GM12872 (cell line): ENCODE data around the gene DMKN.

ENCODE experiments used
- TF ChIP-seq, protein P1 (sequence below): IDR thresholded peaks from 3 replicates; pipeline ENCODE4 v1.5.1; 2011; ENCODE audit warnings: low read depth, mild to moderate bottlenecking, low read length, moderate library complexity; ENCODE audit not compliant: insufficient read depth

DMKN gene

DNA sequence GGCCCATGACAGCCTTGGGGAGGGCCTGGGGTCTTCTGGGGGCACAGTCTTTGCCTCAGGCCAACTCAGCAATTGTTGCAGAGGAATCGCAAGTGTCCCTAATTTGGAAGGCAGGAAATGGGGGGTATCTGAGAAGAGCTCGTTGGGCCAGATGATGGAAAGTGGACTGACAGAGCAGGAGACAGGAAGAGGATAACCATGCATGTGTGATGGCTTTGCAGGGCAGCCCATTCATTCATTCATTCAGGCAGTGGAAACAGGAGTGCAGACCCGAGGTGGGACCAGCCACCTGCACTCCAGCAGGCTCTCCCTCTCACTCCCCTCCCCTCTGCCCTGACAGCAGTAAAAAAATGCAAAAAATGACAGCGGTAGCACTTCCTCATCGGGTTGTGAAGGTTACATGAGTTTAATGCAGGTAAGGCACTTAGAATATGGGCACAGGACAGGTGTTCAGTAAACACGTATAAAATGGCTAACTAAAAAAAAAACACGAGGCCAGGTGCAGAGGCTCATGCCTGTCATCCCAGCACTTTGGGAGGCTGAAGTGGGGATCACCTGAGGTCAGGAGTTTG lies 27.0 kb upstream of the DMKN start:
- TF ChIP-seq, protein P1, sequence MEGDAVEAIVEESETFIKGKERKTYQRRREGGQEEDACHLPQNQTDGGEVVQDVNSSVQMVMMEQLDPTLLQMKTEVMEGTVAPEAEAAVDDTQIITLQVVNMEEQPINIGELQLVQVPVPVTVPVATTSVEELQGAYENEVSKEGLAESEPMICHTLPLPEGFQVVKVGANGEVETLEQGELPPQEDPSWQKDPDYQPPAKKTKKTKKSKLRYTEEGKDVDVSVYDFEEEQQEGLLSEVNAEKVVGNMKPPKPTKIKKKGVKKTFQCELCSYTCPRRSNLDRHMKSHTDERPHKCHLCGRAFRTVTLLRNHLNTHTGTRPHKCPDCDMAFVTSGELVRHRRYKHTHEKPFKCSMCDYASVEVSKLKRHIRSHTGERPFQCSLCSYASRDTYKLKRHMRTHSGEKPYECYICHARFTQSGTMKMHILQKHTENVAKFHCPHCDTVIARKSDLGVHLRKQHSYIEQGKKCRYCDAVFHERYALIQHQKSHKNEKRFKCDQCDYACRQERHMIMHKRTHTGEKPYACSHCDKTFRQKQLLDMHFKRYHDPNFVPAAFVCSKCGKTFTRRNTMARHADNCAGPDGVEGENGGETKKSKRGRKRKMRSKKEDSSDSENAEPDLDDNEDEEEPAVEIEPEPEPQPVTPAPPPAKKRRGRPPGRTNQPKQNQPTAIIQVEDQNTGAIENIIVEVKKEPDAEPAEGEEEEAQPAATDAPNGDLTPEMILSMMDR, result no peak

DNA sequence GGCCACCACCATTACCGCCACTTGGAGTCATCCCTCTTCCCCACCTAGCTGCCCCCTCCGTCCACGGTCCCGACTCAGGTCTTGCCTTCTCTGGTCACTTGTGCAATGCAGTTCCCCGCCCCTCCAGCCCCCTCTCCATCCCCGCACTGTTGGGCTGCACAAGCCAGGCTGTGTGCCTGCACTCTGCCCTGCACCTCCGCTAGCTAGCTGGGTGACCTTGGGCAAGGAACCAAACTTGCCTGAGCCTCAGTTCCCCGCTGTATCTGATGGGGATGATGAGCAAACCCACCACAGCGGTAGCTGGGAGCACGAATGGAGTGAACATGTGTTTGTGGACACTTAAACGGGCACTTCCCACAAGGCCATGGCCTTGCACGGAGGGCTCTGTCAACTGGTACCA lies 26.4 kb upstream of the DMKN start:
- TF ChIP-seq, protein P1, result no peak

DNA sequence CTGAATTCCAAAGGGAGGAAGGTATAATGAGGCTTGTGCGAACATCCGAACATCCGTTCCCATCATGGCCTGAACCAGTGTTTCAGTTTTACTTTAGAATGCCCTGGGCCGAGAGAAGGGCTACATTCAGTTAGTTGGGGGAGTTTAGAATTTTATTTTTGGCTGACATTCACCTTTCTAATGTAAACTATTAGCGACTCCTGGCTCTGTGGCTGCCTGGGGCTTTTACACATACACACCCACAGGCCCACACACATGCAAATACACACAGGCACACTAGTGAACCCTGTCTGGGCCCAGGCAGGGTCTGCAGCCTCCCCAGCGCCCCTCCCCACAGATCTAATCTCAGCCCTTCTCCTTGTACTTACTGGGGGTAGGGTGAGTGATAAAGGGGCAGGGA lies 25.9 kb upstream of the DMKN start:
- TF ChIP-seq, protein P1, result no peak

DNA sequence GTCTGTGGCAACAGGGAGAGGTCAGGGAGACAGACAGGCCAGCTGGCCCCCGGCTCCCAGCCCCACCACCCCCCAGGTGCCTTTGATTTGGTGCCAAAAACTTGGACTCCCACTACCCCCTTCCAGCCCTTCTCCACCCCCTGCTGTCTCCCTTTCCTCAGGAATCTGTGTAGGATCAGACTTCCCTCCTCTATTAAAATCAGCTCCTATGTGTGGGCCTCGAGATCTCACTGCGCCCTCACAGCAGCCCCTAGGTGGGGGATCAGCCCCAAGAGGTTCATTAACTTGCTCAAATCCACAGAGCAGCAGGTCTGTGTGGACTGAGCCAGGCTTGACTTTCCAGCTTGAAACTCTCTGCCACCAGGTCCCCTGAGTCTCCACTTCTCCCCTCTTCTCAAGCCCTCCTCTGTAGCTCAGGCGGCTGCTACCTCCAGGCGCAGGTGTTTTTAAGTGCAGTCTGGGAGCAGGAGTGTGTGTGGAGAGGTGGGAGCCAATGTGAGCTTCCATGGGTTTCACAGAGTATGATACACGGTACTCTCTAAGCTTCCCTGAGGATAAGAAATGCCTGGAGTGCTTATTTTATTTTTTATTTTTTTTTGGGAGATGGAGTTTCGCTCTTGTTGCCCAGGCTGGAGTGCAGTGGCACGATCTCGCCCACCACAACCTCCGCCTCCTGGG lies 21.5 kb upstream of the DMKN start:
- TF ChIP-seq, protein P1, result no peak

DNA sequence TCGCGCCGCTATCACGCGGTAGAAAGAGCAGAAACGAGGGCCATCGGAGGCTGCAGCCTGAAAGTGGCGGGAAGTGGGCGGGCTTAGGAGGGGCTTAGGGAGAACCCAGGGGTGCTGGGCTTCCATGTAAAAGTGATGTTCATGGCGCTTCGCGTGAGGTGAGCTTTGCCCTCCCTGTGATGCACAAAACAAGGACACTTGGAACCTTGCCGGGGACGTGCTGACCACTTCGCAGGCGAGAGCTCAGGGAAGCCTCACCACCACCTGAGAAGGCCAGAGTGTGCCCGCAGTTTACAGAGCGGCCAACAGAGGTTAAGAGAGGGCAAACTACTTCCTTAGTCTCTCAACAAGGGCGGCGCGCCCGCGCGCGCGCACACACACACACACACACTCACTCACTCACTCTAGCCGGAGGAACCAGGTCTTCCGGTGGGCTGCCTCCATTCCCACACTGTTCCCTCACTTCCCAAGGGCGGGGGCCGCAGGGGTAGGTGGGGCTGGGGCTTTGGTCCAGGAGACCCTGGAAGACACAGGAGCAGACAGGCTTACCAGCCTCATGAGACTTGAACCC lies 20.5 kb upstream of the DMKN start:
- TF ChIP-seq, protein P1, result no peak

DNA sequence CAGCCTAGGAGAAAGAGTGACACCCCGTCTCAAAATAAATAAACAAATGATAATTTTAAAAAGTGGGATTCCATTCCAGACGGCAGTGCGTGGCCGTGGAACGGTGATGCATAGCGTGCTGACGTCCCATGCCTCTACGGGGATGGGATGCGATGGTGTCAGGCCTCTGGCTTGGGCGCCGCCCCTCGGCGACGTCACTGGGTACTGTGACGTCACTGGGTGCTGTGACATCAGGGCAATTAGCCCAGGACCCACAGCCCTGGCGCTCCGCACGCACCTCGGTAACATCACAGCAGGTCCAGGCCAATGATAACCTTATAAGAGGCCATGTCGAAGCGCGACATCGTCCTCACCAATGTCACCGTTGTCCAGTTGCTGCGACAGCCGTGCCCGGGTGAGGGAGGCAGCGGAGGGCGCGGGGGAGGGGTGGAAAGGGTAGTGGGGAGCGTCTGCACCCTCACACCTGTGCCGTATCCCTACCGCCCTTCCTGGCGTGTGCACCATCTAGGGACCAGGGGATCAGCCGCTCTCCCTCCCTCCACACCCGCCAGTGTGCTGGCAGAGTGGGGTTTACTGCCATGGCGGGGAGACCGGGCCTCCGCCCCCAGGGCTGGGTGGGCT lies 19.9 kb upstream of the DMKN start, which contains the start of gene GAPDHS:
TSS of gene GAPDHS (plus strand) at position 256 of the 621 bp plus-strand sequence. CDS start at position 328, 72 bp downstream.
- TF ChIP-seq, protein P1, result no peak

DNA sequence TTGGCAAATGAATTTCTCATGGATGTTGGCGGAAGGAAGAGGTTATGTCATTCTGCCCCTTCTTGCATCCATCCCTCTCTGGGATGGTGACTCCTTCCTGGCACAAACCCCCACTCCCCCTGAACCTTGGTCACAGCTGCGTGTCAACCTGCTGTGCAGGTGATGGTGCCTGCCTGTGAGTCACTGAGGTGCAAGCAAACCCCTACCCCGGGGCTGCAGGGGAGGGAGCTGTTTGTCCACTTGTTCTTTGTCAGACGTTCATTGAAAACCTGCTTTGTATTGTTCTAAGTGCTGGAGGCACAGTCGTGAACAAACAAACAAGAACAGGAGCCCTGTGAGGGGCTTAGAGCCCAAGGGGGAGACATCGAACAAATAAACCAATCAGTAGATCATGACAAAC lies 17.8 kb upstream of the DMKN start:
- TF ChIP-seq, protein P1, result no peak
